Transverse colon (tissue), 4 donors: ENCODE measurements around the gene TRIM33. TPM values are rescaled to one million over a fixed set of nuclear protein-coding genes. Genes with fewer than 3 reads are reported as not detected.

ENCODE experiments used
- DNase-seq: peaks from one replicate; pipeline ENCODE4 v3.0.0-alpha.2; 2019
- H3K27ac ChIP-seq, 4 donors: fragments of 200-600 bp; sonication (generic); 2 replicates each; pipeline ENCODE4 v1.5.1; 2016 to 2018; ENCODE audit warnings: inconsistent platforms in 4 of 4
- H3K27me3 ChIP-seq: fragments of 200-600 bp; sonication (generic); 2 replicates; pipeline ENCODE4 v1.5.1; 2017; ENCODE audit warnings: inconsistent platforms
- H3K36me3 ChIP-seq, 4 donors: fragments of 200-600 bp; sonication (generic); 2 replicates each; pipeline ENCODE4 v1.5.1; 2017 to 2019; ENCODE audit warnings: inconsistent platforms in 4 of 4
- H3K4me1 ChIP-seq, 4 donors: fragments of 200-600 bp; sonication (generic); 2 replicates each; pipeline ENCODE4 v1.5.1; 2017 to 2020; ENCODE audit warnings: inconsistent platforms in 4 of 4
- H3K4me3 ChIP-seq, 4 donors: fragments of 200-600 bp; sonication (generic); 1 replicate in 1 of 4; 2 replicates in 3 of 4; pipeline versions ENCODE4 v1.5.1 to v1.6.1; 2017 to 2019; ENCODE audit warnings: inconsistent platforms in 4 of 4
- H3K9me3 ChIP-seq, 2 donors: fragments of 200-600 bp; sonication (generic); 2 replicates each; pipeline ENCODE4 v1.5.1; 2017 to 2019; ENCODE audit warnings: inconsistent platforms in 2 of 2
- CTCF ChIP-seq, 5 experiments: fragments of 200-600 bp in 3 of 5; fragments of 450-650 bp in 2 of 5; sonication (generic) in 3 of 5; IDR thresholded peaks; 1 replicate in 2 of 5; 2 replicates in 3 of 5; pipeline ENCODE4 v1.5.1; 2016 to 2017; ENCODE audit warnings: antibody characterized with exemption in 5 of 5, inconsistent platforms in 3 of 5, mild to moderate bottlenecking in 2 of 5, moderate library complexity in 1 of 5
- EP300 ChIP-seq: sonication (generic); formaldehyde crosslinking; IDR thresholded peaks from one replicate; pipeline ENCODE4 v1.6.1; 2017; ENCODE audit warnings: antibody characterized with exemption, low read depth
- POLR2A ChIP-seq: fragments of 450-650 bp; IDR thresholded peaks from one replicate; pipeline ENCODE4 v1.6.1; 2016; ENCODE audit warnings: antibody characterized with exemption, mild to moderate bottlenecking, moderate library complexity
- POLR2AphosphoS5 ChIP-seq, 3 donors: sonication (generic); formaldehyde crosslinking; IDR thresholded peaks; one replicate each; pipeline ENCODE4 v1.6.1; 2016; ENCODE audit warnings: antibody characterized with exemption in 3 of 3
- WGBS, 2 donors: methylation state at CpG; one replicate each; pipeline ENCODE4 v1.1.5; 2018; ENCODE audit warnings: low coverage in 1 of 2; 5-methylcytosine and 5-hydroxymethylcytosine counted together
- in situ Hi-C, 4 donors: fragments of 200-750 bp; cut with MboI; loops; one replicate each; pipeline versions ENCODE4 v1.15.0 to v1.15.1; 2017; ENCODE audit warnings: low sequenced_read_pairs in 3 of 4, low pct_ligation_motif_present in 1 of 4, low pct_unique_long_range_greater_than_20kb in 1 of 4
- intact Hi-C: fragments of 100-400 bp; cut with DNase I; formaldehyde crosslinking; loops from one replicate; pipeline ENCODE4 v1.15.1; 2023; ENCODE audit warnings: low total_unique reads
- total RNA-seq, 4 donors: library from RNA; depleted of rRNA; stranded (reverse); fragments of >200 nt; gene quantifications; one replicate each; pipeline ENCODE4 v1.1.0, GENCODE V29; 2016

TRIM33 gene
- total RNA-seq, 4 donors from 2014 or later, result 35.4 to 53.7 (median 44.1) TPM

GRCh38 chr1:114508386-114508898, 2.6 kb downstream of the TRIM33 start:
- in situ Hi-C loops (no loop called here), intact Hi-C loops (no loop called here)
- Histone ChIP-seq H3K4me1 (peaks cover 26 to 47% (median 37%) of the 10 kb centered on the region in 4 donors), H3K4me3 (no peak overlapping the region), H3K9me3 (no peaks in the 10 kb centered on the region), H3K27me3 (no peaks in the 10 kb centered on the region), H3K27ac (no peak overlapping the region), H3K36me3 (no peaks in the 10 kb centered on the region)
- 69 to 78% methylated on average over 1 to 2 of the region's 2 CpGs for WGBS, 2 donors
- TF ChIP-seq POLR2AphosphoS5 (IDR thresholded peaks at IDR 0.05) (no peak), POLR2A (no peak), CTCF (IDR thresholded peaks at IDR 0.05) (no peak), EP300 (no peak)
- no peak for DNase-seq

GRCh38 chr1:114507513-114507912, 3.5 kb downstream of the TRIM33 start:
- H3K27me3 ChIP-seq, result no peaks in the 10 kb centered on the region
- DNase-seq, result no peak
- no peaks in the 10 kb centered on the region for H3K9me3 ChIP-seq
- H3K4me1 ChIP-seq, result peaks cover 25 to 42% (median 37%) of the 10 kb centered on the region in 4 donors
- no peaks in the 10 kb centered on the region for H3K36me3 ChIP-seq
- no peak overlapping the region for H3K4me3 ChIP-seq
- intact Hi-C loops (no loop called here), in situ Hi-C loops (no loop called here)
- H3K27ac ChIP-seq, result no peak overlapping the region
- WGBS, 2 donors, result 41 to 60% methylated on average over 3 of the region's 3 CpGs
- TF ChIP-seq EP300 (no peak), POLR2AphosphoS5 (IDR thresholded peaks at IDR 0.05) (no peak), CTCF (IDR thresholded peaks at IDR 0.05) (no peak), POLR2A (no peak)

GRCh38 chr1:114505148-114505561, 5.8 kb downstream of the TRIM33 start:
- Histone ChIP-seq H3K9me3 (no peaks in the 10 kb centered on the region), H3K27me3 (no peaks in the 10 kb centered on the region), H3K4me1 (peaks cover 21 to 48% (median 38%) of the 10 kb centered on the region in 4 donors), H3K27ac (no peak overlapping the region), H3K4me3 (no peak overlapping the region), H3K36me3 (no peaks in the 10 kb centered on the region)
- in situ Hi-C loops (no loop called here), intact Hi-C loops (no loop called here)
- no peak for DNase-seq
- TF ChIP-seq EP300 (no peak), POLR2A (no peak), CTCF (IDR thresholded peaks at IDR 0.05) (no peak), POLR2AphosphoS5 (IDR thresholded peaks at IDR 0.05) (no peak)
- 51 to 63% methylated on average over 2 of the region's 2 CpGs for WGBS, 2 donors

- H3K4me3 ChIP-seq, result no peak overlapping the region
- no peaks in the 10 kb centered on the region for H3K36me3 ChIP-seq
- H3K9me3 ChIP-seq, result no peaks in the 10 kb centered on the region
- no peak overlapping the region for H3K27ac ChIP-seq
- DNase-seq, result no peak
- intact Hi-C loops, result no loop called here
- in situ Hi-C loops, result no loop called here
- H3K4me1 ChIP-seq, result peaks cover 12 to 37% (median 29%) of the 10 kb centered on the region in 4 donors
- H3K27me3 ChIP-seq, result no peaks in the 10 kb centered on the region
- TF ChIP-seq POLR2A, result no peak
- WGBS, 2 donors, result 87 to 89% methylated on average over 7 of the region's 7 CpGs
Measured at GRCh38 chr1:114503916-114504422, 7.0 kb downstream of the TRIM33 start.

GRCh38 chr1:114502080-114502479, 8.9 kb downstream of the TRIM33 start:
- Histone ChIP-seq H3K27ac (no peak overlapping the region), H3K4me1 (peaks cover 7 to 21% (median 11%) of the 10 kb centered on the region in 4 donors), H3K9me3 (no peaks in the 10 kb centered on the region), H3K27me3 (no peaks in the 10 kb centered on the region), H3K36me3 (no peaks in the 10 kb centered on the region), H3K4me3 (no peak overlapping the region)
- no peak for TF ChIP-seq POLR2A
- TF ChIP-seq EP300, result no peak
- no peak for TF ChIP-seq CTCF (IDR thresholded peaks at IDR 0.05)
- TF ChIP-seq POLR2AphosphoS5 (IDR thresholded peaks at IDR 0.05), result no peak
- intact Hi-C loops, result no loop called here
- in situ Hi-C loops, result no loop called here
- DNase-seq, result no peak
